SJCRH30 (cell line): Measurements from ENCODE around the gene MYO3A. TPM values are rescaled to one million over a fixed set of nuclear protein-coding genes. Genes with fewer than 3 reads are reported as not detected.
A peak's percentile ranks its signal among the peaks of the same experiment; 100 is the strongest.

Experiments used
- DNase-seq, 2 experiments: peaks; one replicate each; pipeline ENCODE4 v3.0.0-alpha.2; 2015 to 2020
- H3K27ac ChIP-seq: fragments of 250-450 bp; sonication (Bioruptor Pico); 2 replicates; pipeline ENCODE4 v1.5.1; 2020; ENCODE audit warnings: mild to moderate bottlenecking, moderate library complexity
- H3K27me3 ChIP-seq: fragments of 250-450 bp; sonication (Bioruptor Pico); 2 replicates; pipeline ENCODE4 v1.5.1; 2020; ENCODE audit warnings: mild to moderate bottlenecking, moderate library complexity
- H3K36me3 ChIP-seq: fragments of 250-450 bp; sonication (Bioruptor Pico); 2 replicates; pipeline ENCODE4 v1.5.1; 2020; ENCODE audit warnings: mild to moderate bottlenecking, moderate library complexity
- H3K4me1 ChIP-seq: fragments of 250-450 bp; sonication (Bioruptor Pico); 2 replicates; pipeline ENCODE4 v1.5.1; 2020; ENCODE audit warnings: mild to moderate bottlenecking, moderate library complexity
- H3K4me3 ChIP-seq: fragments of 250-450 bp; sonication (Bioruptor Pico); 2 replicates; pipeline ENCODE4 v1.5.1; 2020; ENCODE audit warnings: mild to moderate bottlenecking, moderate library complexity
- H3K9me3 ChIP-seq: fragments of 250-450 bp; sonication (Bioruptor Pico); replicated peaks from 2 replicates; pipeline ENCODE4 v1.5.1; 2020; ENCODE audit warnings: mild to moderate bottlenecking, moderate library complexity
- total RNA-seq: library from RNA; depleted of rRNA; stranded (reverse); fragments of >200 nt; shearing (Covaris generic); gene quantifications from 2 replicates; pipeline ENCODE4 v1.2.3, GENCODE V29; 2014

Gene MYO3A
- total RNA-seq, 1 experiment from 2014 or later = not detected

DNA sequence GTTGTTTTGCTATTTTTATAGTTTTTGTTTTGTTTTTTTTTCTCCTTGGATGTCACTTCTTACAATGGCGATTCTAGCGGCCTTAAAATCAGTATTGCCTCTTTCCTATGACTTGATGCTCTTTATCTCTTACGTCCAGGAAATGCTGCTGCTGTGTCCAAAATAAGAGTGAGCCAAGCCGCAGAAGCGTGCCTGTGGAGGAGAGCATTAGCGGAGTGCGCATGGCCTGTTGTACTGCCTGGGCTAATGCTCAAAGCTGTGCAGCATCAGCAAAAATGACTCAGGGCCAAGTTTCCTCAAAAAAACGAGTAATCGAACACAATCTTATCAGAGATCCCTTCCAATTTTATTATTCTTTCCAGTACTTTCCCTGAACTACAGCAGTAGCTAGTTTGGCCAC, 264.1 kb downstream of the MYO3A start:
- peaks cover 6% of the 10 kb centered on the region; the same call in 1 of the 2 replicates for H3K27me3 ChIP-seq
- H3K4me1 ChIP-seq = no peaks in the 10 kb centered on the region
- no peak for DNase-seq
- no peak overlapping the region for H3K4me3 ChIP-seq
- H3K9me3 ChIP-seq = no peaks in the 10 kb centered on the region
- no peak overlapping the region for H3K27ac ChIP-seq
- no peaks in the 10 kb centered on the region for H3K36me3 ChIP-seq

- Histone ChIP-seq H3K36me3 (no peaks in the 10 kb centered on the region), H3K27me3 (peaks cover 3% of the 10 kb centered on the region; the same call in 1 of the 2 replicates), H3K4me3 (no peak overlapping the region), H3K27ac (no peak overlapping the region), H3K4me1 (no peaks in the 10 kb centered on the region), H3K9me3 (no peaks in the 10 kb centered on the region)
- DNase-seq = peak in 1 of 2 experiments; percentile 8
These were observed 265.8 kb downstream of the MYO3A start for GRCh38 chr10:26199841-26200240.

- Histone ChIP-seq H3K9me3 (no peaks in the 10 kb centered on the region), H3K4me1 (no peaks in the 10 kb centered on the region), H3K36me3 (no peaks in the 10 kb centered on the region), H3K27me3 (no peaks in the 10 kb centered on the region), H3K4me3 (no peak overlapping the region), H3K27ac (no peak overlapping the region)
- DNase-seq = no peak
These were observed 271.2 kb downstream of the MYO3A start for GRCh38 chr10:26205223-26205622.

- H3K9me3 ChIP-seq = no peaks in the 10 kb centered on the region
- H3K27me3 ChIP-seq = peaks cover 12% of the 10 kb centered on the region; the same call in 1 of the 2 replicates
- no peaks in the 10 kb centered on the region for H3K36me3 ChIP-seq
- no peak overlapping the region for H3K4me3 ChIP-seq
- H3K4me1 ChIP-seq = no peaks in the 10 kb centered on the region
- DNase-seq = no peak
- H3K27ac ChIP-seq = no peak overlapping the region
These were observed 277.9 kb downstream of the MYO3A start for GRCh38 chr10:26211781-26212444.

- no peaks in the 10 kb centered on the region for H3K9me3 ChIP-seq
- peaks cover 12% of the 10 kb centered on the region; the same call in 1 of the 2 replicates for H3K27me3 ChIP-seq
- no peaks in the 10 kb centered on the region for H3K4me1 ChIP-seq
- no peak overlapping the region for H3K4me3 ChIP-seq
- no peak overlapping the region for H3K27ac ChIP-seq
- no peak for DNase-seq
- no peaks in the 10 kb centered on the region for H3K36me3 ChIP-seq
These were observed 278.5 kb downstream of the MYO3A start for GRCh38 chr10:26212511-26212910.

- Histone ChIP-seq H3K27ac (no peak overlapping the region), H3K4me3 (no peak overlapping the region), H3K36me3 (no peaks in the 10 kb centered on the region), H3K9me3 (no peaks in the 10 kb centered on the region), H3K27me3 (peaks cover 12% of the 10 kb centered on the region; the same call in 1 of the 2 replicates), H3K4me1 (no peaks in the 10 kb centered on the region)
- no peak for DNase-seq
These were observed 279.2 kb downstream of the MYO3A start for GRCh38 chr10:26213157-26213800.

DNA sequence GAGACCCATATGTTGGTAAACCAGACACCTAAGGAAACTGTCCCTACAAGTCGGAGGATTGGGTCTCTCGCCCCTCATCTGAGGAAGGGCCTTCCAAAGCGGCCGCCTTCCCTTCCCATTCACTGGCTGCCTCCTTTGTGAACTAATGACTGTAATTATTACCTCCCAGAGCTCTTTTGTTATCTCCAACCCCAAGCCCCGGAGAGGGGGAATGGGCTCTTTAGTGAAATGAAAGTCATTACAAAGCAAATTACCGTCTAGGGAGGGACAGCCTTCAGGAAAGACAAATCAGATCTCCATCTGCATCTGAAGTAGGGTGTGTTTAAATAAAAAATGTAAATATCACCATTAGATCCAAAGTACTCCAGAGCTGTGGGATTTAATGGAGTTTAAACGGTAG, 280.0 kb downstream of the MYO3A start:
- Histone ChIP-seq H3K9me3 (no peaks in the 10 kb centered on the region), H3K4me3 (no peak overlapping the region), H3K4me1 (no peaks in the 10 kb centered on the region), H3K36me3 (no peaks in the 10 kb centered on the region), H3K27me3 (peaks cover 15% of the 10 kb centered on the region; the same call in 1 of the 2 replicates), H3K27ac (no peak overlapping the region)
- DNase-seq = no peak

DNA sequence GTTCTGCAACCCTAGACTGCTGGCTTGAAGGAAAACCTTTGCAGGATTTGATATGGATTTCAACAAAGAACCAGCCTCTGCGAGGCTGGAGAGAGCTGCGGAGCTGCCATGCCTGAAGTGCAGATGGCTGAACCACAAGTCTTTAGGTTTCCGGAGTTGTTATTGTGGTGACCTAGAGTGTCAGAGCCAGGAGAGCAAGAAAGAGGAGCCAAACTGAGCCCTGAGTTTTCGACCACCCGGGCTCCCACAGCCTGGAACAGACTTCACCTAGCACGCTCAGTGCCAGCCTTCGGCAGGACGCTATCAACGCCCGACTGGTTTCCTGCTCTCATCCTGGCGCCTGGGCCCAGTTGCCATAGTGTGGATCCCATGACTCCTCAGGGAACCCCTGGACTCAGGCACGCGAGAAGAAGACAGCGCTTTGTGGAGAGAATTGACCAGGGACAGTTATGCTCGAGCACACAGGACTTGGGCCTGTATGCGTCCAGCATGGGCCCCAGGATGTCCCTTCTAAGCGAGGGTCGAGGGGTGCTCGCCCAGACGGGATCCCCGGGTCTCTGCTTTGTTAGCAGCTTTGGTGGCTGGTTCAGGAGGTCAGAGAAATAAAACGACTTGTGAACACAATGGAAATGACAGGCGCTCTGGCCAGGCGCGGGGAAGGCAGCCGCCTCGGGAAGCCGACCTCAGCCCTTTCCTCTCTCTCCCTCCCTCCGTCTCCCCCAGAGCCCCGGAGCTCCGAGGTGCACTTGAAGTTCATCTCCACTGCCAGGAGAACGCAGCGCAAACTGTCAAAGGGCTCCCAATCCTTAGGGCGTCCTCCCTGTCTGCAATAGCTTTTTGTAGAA, 280.7 kb downstream of the MYO3A start:
- DNase-seq = no peak
- Histone ChIP-seq H3K4me3 (no peak overlapping the region), H3K27ac (no peak overlapping the region), H3K36me3 (no peaks in the 10 kb centered on the region), H3K27me3 (peaks cover 17% of the 10 kb centered on the region; the same call in 1 of the 2 replicates), H3K9me3 (no peaks in the 10 kb centered on the region), H3K4me1 (no peaks in the 10 kb centered on the region)

DNA sequence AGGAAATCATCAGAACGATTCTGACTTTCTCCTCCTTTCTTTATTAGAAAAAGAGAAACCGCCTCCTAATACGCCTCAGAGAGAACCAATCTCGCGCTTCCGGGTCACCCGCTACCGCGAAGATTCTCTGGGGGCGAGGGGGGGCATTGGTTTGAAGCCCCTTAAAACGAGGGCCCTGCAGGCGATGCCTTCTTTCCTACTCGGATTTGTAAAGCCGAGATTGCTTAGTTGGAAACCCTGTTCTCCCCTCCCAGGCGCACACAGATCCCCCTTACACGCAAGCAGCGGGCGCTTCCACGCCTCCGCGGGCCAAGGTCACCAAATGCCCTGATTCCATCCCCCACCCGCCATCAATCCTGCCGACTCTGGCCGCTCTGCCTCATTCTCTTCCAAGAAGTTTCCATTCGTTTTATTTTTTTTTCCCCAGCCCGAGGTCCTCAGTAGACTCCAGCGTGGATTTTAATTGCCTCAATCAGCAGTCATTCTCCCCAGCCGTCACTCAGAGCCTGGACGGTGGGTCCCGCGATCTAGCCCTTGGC, 281.4 kb downstream of the MYO3A start:
- Histone ChIP-seq H3K4me3 (no peak overlapping the region), H3K27me3 (peaks cover 17% of the 10 kb centered on the region; the same call in 1 of the 2 replicates), H3K27ac (no peak overlapping the region), H3K4me1 (no peaks in the 10 kb centered on the region), H3K9me3 (no peaks in the 10 kb centered on the region), H3K36me3 (no peaks in the 10 kb centered on the region)
- DNase-seq = no peak

- no peaks in the 10 kb centered on the region for H3K9me3 ChIP-seq
- H3K36me3 ChIP-seq = no peaks in the 10 kb centered on the region
- no peak overlapping the region for H3K4me3 ChIP-seq
- DNase-seq = no peak
- H3K4me1 ChIP-seq = no peaks in the 10 kb centered on the region
- H3K27me3 ChIP-seq = peaks cover 15% of the 10 kb centered on the region
- H3K27ac ChIP-seq = no peak overlapping the region
These were observed 282.0 kb downstream of the MYO3A start for GRCh38 chr10:26215935-26216584.

GRCh38 chr10:26216585-26217395, 282.8 kb downstream of the MYO3A start, which contains the start of gene GAD2:
TSS of gene GAD2 (plus strand) at chr10:26216774. CDS start at chr10:26216810, 36 bp downstream.
- H3K27ac ChIP-seq = no peak within 1 kb of the TSS
- no peaks in the 10 kb centered on the region for H3K36me3 ChIP-seq
- DNase-seq = no peak
- H3K27me3 ChIP-seq = peaks cover 20% of the 10 kb centered on the region
- H3K9me3 ChIP-seq = no peaks in the 10 kb centered on the region
- no peaks in the 10 kb centered on the region for H3K4me1 ChIP-seq
- H3K4me3 ChIP-seq = no peak within 1 kb of the TSS

DNA sequence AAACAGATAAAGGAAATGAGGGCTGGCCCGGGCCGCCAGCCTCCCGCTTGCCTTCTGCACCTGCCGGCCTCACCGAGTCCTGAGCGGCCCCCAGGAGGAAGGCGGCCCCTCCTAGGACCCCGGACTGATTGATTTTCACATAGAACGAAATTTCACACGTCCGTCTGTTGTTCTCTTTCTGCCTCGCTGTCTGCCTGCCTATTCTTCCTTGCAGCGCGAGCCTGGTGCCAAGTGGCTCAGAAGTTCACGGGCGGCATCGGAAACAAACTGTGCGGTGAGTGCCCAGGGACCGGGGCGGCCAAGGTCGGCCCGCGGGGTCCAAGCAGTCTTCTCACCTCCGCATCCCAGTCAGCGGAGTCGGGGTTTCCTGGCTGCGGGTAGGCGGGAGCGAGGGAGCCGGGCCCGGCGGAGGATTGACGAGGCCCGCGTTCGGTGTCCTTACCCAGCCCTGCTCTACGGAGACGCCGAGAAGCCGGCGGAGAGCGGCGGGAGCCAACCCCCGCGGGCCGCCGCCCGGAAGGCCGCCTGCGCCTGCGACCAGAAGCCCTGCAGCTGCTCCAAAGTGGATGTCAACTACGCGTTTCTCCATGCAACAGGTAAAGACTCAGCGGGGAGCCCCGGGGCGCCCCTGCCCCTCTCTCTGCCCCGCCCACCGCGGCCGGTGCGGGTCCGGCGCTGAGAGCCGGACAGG, 283.5 kb downstream of the MYO3A start:
- DNase-seq = no peak
- Histone ChIP-seq H3K4me3 (no peak overlapping the region), H3K27ac (no peak overlapping the region), H3K4me1 (no peaks in the 10 kb centered on the region), H3K36me3 (no peaks in the 10 kb centered on the region), H3K27me3 (peaks cover 21% of the 10 kb centered on the region), H3K9me3 (no peaks in the 10 kb centered on the region)

DNA sequence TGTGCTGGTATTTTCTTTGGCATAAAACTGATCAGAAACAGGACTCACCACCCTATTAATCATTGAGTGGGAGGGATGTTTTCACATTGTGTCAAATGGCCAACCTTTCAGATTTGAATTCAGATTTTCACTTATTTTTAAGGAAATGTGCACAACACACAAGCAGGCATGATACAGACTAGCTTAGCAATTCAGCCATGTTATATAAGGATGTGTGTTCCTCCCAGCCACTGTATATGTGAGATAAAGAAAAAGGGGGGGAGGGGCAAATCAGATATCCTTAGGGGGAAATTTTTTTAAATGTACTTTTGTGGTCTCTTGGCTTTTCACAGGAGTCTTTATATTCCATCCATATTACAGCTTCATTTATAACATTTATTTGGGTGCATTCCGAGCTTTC, 285.6 kb downstream of the MYO3A start:
- H3K4me3 ChIP-seq = no peak overlapping the region
- DNase-seq = no peak
- H3K4me1 ChIP-seq = no peaks in the 10 kb centered on the region
- peaks cover 21% of the 10 kb centered on the region for H3K27me3 ChIP-seq
- no peak overlapping the region for H3K27ac ChIP-seq
- no peaks in the 10 kb centered on the region for H3K36me3 ChIP-seq
- H3K9me3 ChIP-seq = no peaks in the 10 kb centered on the region
